HG03442 (cell line): ENCODE results near the gene ELMO1.
A peak's percentile ranks its signal among the peaks of the same experiment; 100 is the strongest.

Source experiments
- ATAC-seq: cut with Tn5 transposase; IDR thresholded peaks from one replicate; pipeline ENCODE4 v1.9.1; 2021; ENCODE audit warnings: mild to moderate bottlenecking, moderate library complexity; ENCODE audit not compliant: unreplicated experiment

The ELMO1 gene

DNA sequence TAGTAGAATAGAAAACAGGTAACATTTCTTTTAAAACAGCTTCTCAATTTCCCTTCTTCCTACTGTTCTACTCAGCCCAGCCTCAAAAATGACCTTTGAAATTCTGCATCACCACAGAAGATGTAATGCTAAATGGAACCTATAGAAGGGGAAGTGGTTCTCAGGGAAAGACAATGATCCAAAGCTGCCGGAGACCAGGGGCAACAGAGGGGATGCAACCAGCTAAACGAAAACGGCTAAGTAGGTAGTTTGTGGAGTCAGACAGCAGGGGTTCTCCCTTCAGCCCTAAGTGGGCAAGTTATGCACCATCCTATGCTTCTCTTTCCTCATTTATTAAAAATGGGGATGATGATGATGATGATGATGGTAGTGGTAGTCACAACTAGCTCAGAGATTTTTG, 214.3 kb downstream of the ELMO1 start:
- ATAC-seq: no peak

DNA sequence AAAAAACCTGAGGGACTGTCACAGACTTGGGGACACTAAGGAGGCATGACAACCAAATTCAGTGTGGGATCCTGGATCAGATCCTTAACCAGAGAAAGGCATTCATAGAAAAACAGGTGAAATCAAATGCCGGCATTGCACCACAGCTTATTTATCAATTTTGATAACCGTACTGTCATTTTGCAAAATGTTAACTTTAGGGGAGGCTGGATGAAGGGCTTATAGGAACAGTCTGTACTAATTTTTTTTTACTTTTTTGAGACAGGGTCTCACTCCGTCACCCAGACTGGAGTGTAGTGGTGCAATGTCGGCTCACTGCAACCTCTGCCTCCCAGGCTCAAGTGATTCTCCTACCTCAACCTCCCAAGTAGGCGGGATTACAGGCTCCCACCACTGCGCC, 217.1 kb downstream of the ELMO1 start:
- no peak for ATAC-seq

DNA sequence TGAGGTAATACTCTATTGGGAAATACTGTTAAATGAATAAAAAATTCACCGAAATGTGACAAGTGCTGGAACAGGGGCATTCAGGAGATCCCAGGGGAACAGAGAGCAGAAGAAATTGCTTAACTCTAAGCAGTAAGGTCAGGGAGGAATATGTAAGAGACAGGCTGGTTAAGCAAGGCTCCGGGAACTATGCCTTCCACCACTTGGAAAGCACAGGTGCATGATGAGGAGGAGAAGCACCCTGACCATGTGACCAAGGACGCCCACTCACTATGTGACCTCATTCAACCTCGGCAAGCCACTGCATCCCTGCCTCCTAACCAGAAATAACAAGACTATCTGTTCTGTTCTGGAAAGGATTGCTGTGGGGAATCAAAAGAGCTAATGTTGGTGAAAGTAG, 218.4 kb downstream of the ELMO1 start:
- no peak for ATAC-seq

DNA sequence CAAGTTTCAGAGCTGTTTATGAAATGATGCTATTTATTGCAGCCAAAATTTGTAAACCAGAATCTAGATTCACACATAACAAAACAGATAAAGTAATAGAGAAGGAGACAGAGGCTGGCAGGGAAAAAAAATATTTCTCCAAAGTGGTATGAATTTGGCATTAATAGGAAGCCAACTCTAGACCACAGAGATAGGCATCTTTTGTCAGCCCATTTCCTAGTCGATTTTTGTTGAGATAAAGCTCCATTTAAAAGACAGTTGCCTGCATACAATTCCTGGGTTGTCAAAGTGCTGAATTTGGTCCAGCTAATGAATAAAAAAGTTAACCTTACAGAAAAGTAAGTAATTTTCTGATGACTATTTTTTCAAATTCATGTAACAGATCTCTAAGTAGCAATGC, 219.3 kb downstream of the ELMO1 start:
- no peak for ATAC-seq

DNA sequence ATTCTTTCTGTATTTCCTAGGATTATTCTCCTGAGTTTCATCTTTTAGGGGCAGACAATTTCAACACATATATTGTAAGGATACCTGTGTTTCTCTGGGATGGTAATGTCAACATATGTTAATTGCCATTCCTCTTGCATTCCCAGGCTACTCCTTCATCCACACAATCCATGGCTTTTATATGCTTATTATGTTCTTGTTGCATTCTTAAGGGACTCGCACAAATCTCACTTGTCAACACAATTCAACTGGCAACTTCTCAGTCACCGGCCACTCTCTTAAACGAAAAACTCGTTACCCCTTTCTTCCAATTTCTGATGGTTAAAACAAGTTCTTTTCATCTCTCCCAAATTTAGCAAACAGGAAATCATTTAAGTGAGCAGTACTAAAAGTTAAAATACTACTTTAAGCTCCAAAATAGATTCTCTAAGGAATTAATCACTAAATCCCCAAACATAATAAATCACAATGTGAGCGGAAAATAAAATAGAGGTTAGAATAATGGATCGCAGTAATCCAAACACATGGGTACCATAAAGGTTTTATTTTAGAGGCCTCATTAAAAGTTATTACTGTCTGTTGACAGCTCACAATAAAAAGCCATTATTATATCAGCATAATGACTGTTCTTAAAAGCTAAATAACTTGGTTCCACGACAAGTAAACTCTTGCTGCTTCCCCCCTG, 223.2 kb downstream of the ELMO1 start:
- no peak for ATAC-seq

DNA sequence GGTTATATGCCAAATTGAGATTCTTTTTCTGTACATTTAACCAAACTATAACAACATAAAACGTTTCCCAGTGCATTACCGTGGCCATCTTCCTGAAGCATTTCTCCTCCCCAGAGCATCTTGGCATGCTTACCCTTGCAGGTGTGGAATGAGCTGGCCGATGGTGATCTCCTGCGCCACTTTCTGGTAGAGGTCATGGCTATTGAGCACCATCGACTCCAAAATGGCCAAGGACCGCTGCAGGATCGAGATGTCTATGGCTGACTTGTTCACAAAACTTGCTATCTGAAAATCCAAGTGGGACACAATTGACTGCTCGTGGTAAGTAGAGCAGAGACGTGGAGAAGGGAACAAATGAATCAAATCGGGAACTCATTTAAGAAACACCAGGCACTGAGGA, 223.9 kb downstream of the ELMO1 start:
- ATAC-seq: no peak

DNA sequence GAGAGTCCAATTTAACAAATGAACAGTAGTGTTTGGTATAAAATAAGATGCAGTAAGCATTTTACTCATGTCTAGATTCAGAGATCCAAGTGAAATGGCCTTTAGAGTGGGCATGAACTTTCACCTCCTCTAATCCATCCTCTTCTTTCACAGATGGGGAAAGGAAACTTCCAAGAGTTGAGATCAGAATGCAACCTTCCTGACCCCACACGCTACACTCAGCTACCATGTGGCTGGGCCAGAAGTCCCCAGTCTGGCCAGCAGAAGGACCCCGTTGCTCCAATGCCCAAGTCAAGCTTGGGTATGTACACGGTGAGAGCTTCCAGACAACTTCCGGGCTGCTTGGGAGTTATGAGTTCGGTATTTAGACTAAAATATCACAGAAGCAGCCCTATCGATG, 228.0 kb downstream of the ELMO1 start:
- no peak for ATAC-seq

DNA sequence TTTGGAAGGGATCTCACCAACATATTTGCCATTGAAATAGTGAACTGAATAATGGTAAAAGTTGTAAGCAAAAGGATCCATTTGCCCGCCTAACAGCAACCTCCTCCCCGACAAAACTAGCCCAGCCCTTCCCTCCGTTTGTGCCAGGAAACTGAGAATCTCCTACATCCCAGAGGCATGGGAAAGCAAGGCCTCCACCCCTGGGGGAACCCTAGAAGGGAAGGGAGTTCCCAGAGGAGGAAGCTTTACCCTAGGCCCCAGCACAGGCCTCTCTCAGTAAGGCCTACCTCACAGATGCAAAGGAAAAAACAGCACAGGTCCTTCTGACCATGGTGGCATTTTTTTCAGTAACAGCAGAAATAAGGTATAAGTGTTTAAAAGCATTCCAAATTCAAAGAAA, 229.7 kb downstream of the ELMO1 start:
- no peak for ATAC-seq

DNA sequence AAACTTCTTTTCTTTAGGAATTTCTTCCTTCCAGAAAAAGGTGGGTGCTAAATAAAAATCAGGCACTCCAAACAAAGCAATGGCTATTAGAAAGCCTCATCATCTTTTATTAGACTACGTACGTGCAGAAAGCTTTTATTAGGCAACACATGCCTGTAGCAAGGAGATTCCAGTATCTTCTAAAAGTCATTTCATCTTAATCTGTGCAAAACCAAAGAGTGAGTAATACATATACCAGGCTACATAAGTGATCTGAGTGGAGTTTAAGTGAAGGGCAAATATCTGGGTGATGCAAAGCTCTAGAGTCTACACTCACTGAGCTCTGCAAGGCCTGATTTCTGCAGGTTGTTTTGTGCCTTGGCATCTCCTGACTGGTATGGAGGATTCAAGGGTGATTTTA, 231.7 kb downstream of the ELMO1 start:
- ATAC-seq: no peak

DNA sequence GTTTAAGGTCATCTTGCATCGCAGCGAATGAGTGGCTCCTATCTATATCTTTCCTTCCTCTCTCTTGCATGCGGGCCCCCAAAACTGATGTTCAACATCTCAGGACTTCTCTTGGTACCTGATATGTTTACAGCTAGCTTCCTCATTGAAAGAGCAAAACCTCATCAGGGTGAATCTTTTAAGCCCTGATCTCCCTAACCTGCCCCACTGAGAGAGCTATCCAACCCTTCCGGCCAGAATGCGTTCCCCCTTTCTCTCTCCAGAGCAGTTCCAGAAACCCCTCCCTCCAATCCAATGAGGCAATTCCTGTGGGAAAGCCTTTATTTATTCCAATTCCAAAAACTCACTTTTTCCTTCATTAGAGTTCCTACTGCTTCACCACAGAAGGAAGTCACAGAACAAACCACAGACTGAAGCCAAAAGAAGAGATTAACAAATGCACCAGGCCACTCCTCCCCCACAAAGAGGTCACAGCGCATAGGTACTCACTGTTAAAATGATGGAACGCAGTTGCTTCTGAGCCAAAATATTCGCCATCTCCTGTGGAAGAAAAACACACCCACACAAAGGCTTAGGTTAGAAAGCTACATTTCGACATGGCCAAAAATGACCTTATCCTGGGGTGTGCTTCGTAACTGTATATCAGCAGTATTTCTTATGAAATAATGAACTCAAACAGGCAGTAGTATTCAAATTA, 232.4 kb downstream of the ELMO1 start:
- no peak for ATAC-seq

DNA sequence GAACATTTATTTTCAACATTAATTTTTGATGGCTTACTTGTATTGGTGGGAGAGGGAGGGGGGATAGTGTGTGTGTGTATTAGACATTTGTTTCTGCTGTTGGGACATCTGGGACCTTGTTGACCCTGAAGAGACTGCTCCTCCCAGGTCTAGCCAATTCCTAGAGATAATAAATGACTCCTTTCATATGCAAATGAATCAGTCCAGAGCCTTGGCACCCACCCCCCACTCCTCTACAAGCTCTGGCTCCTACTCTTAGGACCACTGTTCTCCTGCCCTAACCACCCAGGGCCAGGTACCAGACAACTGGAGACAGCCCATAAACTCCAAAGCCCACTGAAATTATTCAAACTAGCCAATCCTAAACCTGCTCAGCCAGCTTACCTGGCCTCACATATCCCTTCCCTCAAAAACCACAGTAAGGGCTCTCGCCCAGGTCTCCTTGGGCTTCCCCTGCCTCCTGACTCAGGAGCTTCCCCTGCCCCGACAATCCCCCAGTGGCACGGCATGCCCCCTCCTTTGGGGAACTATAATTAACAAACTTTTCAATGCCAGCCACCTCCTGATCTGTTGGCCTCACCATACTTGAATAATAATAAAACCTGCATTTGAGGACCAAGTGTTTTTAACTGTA, 233.3 kb downstream of the ELMO1 start:
- ATAC-seq: no peak

DNA sequence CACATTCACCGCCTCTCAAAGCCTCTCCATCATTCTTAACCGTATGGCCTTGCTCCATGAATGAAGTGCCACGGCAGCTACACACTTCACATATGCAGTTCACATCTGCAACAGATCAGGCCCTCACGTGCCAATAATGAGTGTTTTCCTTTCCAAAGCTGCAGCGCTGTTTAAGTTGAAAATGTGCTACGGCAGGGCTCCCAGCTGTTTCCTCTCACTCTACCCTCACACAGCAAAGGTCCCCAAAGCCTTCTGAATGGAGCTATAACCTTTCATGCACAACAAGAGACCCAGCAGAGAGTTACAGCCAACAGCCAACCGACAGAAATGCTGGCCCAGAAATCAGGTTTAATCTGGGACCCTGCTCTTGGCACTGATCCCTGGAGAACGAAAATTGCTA, 236.1 kb downstream of the ELMO1 start:
- ATAC-seq: no peak

DNA sequence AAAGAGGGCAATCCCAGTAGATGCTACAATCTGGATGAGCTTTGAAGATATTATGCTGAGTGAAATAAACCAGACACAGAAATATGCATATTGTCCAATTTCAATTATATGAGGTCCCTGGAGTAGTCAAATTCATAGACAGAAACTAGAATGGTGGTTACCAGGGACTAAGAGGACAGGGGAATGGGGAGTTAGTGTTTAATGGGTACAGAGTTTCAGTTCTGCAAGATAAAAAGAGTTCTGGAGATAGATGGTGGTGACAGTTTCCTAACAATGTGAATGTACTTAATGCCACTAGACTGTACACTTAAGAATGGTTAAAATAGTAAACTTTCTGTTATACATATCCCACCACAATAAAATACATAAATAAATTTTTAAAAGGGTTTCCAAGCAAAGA, 236.6 kb downstream of the ELMO1 start:
- no peak for ATAC-seq

DNA sequence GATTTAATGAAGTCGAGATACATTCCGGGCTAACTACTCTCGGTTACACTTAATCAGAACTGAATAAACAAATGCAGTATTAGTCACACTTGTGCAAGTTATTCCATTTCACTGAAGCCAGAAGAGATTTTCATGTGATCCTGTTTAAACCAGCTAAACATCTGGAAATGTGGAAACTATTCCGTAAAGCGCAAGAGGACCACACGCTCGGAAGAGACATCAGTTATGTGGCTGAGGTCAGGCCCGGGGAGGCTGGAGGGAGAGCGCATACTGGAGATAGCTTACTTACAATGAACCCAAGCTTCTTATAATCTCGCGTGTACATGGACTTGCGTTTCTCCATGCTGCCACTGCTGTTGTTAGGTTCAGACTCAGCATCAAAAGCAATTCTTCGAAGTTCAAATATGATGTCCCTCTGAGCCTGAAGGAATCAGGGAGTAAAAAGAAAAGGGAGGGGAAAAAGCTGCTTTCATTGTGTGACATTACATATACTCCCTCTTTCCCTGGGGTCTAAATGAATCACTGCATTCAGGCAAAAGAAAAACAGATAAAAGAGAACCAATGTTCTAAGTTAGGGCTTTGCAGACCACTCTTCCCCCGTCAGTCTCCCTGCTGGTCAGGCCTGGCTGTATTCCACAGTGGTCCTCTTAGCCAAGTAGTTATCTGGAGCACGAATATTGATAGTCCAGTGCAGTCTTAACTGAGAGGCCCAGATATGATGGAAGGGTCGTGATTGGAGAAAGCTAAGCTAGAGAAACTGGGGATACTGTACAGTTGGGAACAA, 237.4 kb downstream of the ELMO1 start:
- ATAC-seq: no peak

DNA sequence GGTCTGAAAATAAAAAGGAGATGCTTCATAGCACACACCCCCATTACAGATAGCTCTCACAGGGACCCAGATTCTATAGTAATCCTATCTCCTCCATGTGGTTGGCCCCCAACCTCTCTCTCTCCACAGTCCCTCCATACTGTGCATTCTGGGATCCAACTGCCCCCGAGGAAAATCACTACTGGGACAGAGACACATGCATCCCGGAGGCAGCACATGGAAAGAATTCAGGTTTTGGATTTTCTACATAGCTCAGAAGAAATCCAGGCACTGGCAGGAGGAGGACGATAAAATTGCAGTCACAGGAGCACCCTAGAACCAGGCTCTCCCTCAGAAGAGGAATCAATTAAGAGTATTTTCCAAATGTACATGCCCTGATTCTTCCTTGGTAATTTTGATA, 239.5 kb downstream of the ELMO1 start:
- ATAC-seq: no peak

DNA sequence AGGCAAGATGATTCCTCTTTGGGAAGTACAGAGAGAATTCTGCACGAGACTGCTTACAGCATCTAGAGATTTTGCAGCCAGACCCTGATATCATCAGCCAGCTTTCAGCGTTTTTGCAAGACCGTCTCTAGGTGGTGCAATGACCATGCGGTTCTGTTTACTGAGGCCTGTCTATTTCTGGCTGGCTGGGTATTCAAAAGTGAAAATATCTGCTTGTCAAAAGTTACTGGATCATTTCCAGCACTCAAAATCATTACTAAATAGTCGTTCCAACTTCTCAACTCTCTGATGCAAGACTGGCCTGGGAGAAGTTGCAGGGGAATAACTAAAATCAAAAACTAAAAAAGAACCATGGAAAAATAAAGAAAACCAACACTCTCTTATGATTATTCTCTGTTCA, 240.1 kb downstream of the ELMO1 start:
- peak; percentile 79 for ATAC-seq

DNA sequence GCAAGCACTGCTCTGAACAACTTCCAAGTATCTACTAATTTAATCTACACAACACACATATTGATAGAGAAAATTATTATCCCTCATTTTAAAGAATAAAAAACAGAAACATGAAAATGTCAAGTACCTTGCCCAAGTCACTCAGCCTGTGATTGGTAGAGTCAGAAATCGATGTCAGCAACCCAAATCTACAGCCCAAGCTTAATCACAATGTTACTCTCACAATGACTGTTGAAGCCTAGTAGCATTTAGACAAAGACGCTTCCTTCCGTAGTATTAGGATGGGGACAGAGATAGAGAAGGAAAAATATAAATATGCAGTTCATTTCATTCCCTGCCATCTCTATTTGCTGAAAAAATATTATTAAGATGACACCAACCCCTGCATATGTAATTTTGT, 242.5 kb downstream of the ELMO1 start:
- ATAC-seq: no peak

DNA sequence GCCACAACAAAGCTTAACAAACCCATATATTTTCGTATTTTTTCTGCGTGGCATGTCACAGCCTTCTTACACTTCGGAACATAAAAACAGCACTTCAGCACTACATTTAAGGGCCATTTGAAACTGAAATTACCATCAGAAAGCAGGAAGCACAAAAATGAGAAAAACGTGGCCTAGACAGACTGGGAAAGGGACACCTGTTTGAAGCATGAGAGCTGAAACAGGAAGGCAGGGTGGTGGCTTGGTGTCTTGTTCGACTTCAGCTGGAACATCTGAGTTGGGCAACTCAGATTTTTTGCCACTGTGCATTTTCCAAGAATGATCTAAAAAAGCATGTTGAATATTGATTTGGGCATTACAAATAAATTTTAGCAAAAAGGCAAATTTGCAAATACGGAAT, 243.2 kb downstream of the ELMO1 start:
- ATAC-seq: no peak

DNA sequence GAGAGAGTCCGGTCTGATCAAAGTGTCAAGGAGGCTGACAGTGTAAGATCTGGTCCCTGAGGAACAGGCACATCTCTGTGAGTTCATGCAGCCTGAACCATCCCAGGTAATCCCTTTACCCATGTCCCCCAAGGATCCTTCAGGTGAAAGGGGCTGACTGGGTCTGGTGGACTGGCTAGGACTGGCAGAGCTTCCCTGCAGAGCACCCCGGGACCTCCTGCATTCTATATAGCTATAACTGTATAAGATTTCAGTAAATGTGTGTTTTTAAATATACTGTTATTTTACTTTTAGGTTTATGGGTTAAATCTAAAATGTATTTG, 246.8 kb downstream of the ELMO1 start:
- ATAC-seq: no peak

DNA sequence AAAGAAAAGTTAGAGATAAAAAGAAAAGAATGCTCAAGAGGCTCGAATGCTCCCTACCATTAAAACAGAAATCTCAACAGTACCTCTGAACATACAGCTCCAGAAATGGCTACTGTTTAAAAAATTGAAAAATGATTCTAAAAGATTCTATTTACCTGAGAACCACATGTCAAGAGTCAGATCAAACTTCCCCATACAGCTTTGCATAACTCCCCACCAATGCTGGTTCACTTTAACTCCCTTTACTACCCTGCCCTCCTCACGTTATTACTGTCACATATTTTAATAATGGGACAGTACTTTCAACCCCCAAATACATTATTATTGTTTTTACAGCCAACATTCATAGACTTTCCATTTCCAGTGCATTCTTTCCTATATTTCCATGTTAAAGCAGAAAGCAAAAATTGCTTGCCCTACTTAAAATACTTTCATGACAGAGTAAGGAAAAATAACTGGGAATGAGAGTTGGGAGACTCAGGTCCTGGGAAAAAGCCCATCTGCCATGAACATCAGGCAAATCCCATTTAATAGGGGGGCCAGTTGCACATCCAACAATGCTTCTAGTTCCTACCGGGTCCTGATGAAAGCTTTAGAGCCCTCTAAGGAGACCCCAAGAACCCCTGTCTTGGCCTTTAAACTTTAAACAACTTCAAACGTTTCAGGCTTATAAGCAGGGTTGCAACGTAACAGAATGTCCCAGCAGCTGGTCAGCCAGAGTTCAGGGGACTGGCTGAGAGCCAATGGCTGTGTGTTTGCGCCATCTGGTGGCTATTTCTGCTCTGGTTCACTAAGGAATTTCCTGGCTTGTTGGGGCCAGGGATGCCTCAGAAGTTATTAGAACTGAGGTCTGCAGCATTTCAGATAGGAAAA, 247.4 kb downstream of the ELMO1 start:
- ATAC-seq: no peak
